DND-41 (cell line): ENCODE results near the gene VSIG1.

Experiments
- ATAC-seq: fragments of 200-7000 bp; cut with Tn5 transposase; 3 replicates; pipeline ENCODE4 v1.9.1; 2021; ENCODE audit warnings: low read depth; ENCODE audit not compliant: insufficient read depth
- DNase-seq: peaks from one replicate; pipeline ENCODE4 v3.0.0-alpha.2; 2020
- H2AFZ ChIP-seq: 2 replicates; pipeline ENCODE4 v1.6.0; 2012; ENCODE audit warnings: low read depth, low read length
- H3K27ac ChIP-seq: 2 replicates; pipeline ENCODE4 v1.5.1; 2012; ENCODE audit warnings: low read length, inconsistent platforms
- H3K27me3 ChIP-seq: fragments of 200-600 bp; sonication (generic); 2 replicates; pipeline ENCODE4 v1.6.0; 2012; ENCODE audit warnings: low read length, mild to moderate bottlenecking, inconsistent platforms; ENCODE audit not compliant: insufficient read depth, poor library complexity
- H3K36me3 ChIP-seq: 2 replicates; pipeline ENCODE4 v1.5.1; 2012; ENCODE audit warnings: low read length, inconsistent platforms; ENCODE audit not compliant: insufficient read depth
- H3K4me1 ChIP-seq: 2 replicates; pipeline ENCODE4 v1.5.1; 2012; ENCODE audit warnings: mild to moderate bottlenecking, low read length; ENCODE audit not compliant: insufficient read depth
- H3K4me2 ChIP-seq: 2 replicates; pipeline ENCODE4 v1.6.0; 2012; ENCODE audit warnings: mild to moderate bottlenecking, moderate library complexity, low read length, inconsistent platforms; ENCODE audit not compliant: insufficient read depth
- H3K4me3 ChIP-seq, 2 experiments: fragments of 200-600 bp in 1 of 2; shearing (Covaris generic) in 1 of 2; 2 replicates each; pipeline ENCODE4 v1.5.1; 2012 to 2016; ENCODE audit warnings: inconsistent platforms in 2 of 2, low read length in 2 of 2, mild to moderate bottlenecking in 2 of 2, low read depth in 1 of 2, moderate library complexity in 1 of 2
- H3K79me2 ChIP-seq: 2 replicates; pipeline ENCODE4 v1.6.0; 2012; ENCODE audit warnings: low read length, inconsistent platforms; ENCODE audit not compliant: insufficient read depth
- H3K9ac ChIP-seq: 2 replicates; pipeline ENCODE4 v1.6.0; 2012; ENCODE audit warnings: low read depth, mild to moderate bottlenecking, inconsistent platforms, low read length, moderate library complexity
- H3K9me3 ChIP-seq: 2 replicates; pipeline ENCODE4 v1.5.1; 2012; ENCODE audit warnings: low read length, moderate library complexity, mild to moderate bottlenecking, inconsistent platforms; ENCODE audit not compliant: insufficient read depth, severe bottlenecking
- H4K20me1 ChIP-seq: 2 replicates; pipeline ENCODE4 v1.6.0; 2012; ENCODE audit warnings: low read length; ENCODE audit not compliant: insufficient read depth
- EZH2 ChIP-seq: IDR thresholded peaks from 3 replicates; pipeline ENCODE4 v1.6.1; 2012; ENCODE audit warnings: borderline replicate concordance, low read depth, mild to moderate bottlenecking, moderate library complexity, low read length, inconsistent platforms; ENCODE audit not compliant: severe bottlenecking
- TF ChIP-seq, protein P1 (sequence below): IDR thresholded peaks from 2 replicates; pipeline ENCODE4 v1.5.1; 2012; ENCODE audit warnings: borderline replicate concordance, low read length, moderate library complexity, mild to moderate bottlenecking; ENCODE audit not compliant: poor library complexity, severe bottlenecking; ENCODE audit errors: extremely low read depth

Gene VSIG1

DNA sequence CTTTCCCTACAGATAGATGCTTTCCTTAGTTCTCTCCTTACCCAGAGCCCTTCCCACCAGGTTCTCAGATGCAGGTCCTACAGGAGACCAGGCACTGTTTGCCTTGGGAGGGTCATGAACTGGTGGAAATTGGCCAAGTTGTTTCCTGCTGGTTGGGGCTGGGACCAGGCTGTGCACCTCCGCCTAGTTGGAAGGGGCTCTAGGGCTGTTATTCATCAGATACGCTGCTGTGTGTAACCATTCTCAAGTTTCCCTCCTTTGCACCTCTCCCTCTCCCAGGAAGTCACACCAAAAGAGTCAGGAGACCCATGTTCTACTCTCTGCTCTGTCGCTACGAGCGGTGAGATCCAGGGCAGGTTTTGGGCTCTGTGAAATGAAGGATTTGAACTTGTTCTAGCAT, 11.9 kb upstream of the VSIG1 start:
- Histone ChIP-seq H3K36me3 (no peaks in the 10 kb centered on the region), H2AFZ (no peak overlapping the region), H3K9ac (no peak overlapping the region), H3K4me2 (no peak overlapping the region), H3K4me1 (no peaks in the 10 kb centered on the region), H4K20me1 (no peaks in the 10 kb centered on the region), H3K9me3 (no peaks in the 10 kb centered on the region), H3K4me3 (no peak overlapping the region), H3K79me2 (no peaks in the 10 kb centered on the region), H3K27me3 (no peaks in the 10 kb centered on the region), H3K27ac (no peak overlapping the region)
- DNase-seq (no peak), ATAC-seq (no peak)
- TF ChIP-seq, protein P1, sequence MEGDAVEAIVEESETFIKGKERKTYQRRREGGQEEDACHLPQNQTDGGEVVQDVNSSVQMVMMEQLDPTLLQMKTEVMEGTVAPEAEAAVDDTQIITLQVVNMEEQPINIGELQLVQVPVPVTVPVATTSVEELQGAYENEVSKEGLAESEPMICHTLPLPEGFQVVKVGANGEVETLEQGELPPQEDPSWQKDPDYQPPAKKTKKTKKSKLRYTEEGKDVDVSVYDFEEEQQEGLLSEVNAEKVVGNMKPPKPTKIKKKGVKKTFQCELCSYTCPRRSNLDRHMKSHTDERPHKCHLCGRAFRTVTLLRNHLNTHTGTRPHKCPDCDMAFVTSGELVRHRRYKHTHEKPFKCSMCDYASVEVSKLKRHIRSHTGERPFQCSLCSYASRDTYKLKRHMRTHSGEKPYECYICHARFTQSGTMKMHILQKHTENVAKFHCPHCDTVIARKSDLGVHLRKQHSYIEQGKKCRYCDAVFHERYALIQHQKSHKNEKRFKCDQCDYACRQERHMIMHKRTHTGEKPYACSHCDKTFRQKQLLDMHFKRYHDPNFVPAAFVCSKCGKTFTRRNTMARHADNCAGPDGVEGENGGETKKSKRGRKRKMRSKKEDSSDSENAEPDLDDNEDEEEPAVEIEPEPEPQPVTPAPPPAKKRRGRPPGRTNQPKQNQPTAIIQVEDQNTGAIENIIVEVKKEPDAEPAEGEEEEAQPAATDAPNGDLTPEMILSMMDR = no peak
- no peak for TF ChIP-seq EZH2

DNA sequence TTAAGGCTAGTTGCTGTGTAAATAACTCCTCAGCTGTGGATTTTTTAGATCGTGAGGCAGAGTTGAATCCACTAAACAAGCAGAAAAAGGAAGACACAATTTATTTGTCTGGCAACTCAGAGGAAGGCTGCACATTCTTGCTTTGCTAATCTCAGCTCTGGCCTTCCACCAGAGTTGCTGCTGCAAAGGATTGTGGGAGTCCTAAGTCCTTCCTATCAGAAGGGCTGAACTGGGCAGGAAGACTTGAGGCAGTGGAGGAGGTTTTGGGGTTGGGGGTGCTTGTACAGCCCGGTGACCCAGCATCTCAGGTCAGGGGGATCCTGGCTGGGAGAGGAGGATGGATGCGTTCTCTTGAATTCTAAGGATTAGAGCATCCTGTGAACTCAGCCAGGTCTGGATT, 11.0 kb upstream of the VSIG1 start:
- Histone ChIP-seq H3K9me3 (no peaks in the 10 kb centered on the region), H2AFZ (no peak overlapping the region), H3K27ac (no peak overlapping the region), H3K9ac (no peak overlapping the region), H3K4me1 (no peaks in the 10 kb centered on the region), H3K4me3 (no peak overlapping the region), H3K36me3 (no peaks in the 10 kb centered on the region), H3K79me2 (no peaks in the 10 kb centered on the region), H3K4me2 (no peak overlapping the region), H3K27me3 (no peaks in the 10 kb centered on the region), H4K20me1 (no peaks in the 10 kb centered on the region)
- no peak for DNase-seq
- TF ChIP-seq, protein P1 = no peak
- no peak for TF ChIP-seq EZH2
- no peak for ATAC-seq

DNA sequence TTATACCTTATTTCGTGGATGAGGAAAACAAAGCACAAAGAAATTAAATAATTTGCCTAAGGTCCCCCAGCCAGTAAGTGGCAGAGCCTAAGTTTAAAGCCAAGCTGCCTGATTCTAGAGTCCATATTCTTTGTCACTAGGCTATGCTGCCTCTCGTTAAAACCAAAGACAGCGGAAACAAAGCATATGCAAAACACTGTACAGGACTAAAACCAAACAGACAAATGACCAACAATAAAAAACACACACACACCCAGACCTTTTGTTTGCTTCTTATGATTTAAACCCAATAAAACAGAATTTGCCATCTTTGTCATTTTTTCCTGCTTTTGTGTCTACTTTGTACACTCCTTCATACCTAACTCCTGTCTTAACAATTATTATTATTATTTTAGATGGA, 10.1 kb upstream of the VSIG1 start:
- no peak overlapping the region for H2AFZ ChIP-seq
- no peak overlapping the region for H3K9ac ChIP-seq
- ATAC-seq (no peak), DNase-seq (no peak)
- TF ChIP-seq EZH2 = no peak
- TF ChIP-seq, protein P1 = no peak
- no peak overlapping the region for H3K4me2 ChIP-seq
- H3K36me3 ChIP-seq = no peaks in the 10 kb centered on the region
- H3K27ac ChIP-seq = no peak overlapping the region
- no peaks in the 10 kb centered on the region for H3K9me3 ChIP-seq
- no peaks in the 10 kb centered on the region for H3K79me2 ChIP-seq
- no peak overlapping the region for H3K4me3 ChIP-seq
- no peaks in the 10 kb centered on the region for H3K4me1 ChIP-seq
- no peaks in the 10 kb centered on the region for H4K20me1 ChIP-seq
- H3K27me3 ChIP-seq = no peaks in the 10 kb centered on the region

DNA sequence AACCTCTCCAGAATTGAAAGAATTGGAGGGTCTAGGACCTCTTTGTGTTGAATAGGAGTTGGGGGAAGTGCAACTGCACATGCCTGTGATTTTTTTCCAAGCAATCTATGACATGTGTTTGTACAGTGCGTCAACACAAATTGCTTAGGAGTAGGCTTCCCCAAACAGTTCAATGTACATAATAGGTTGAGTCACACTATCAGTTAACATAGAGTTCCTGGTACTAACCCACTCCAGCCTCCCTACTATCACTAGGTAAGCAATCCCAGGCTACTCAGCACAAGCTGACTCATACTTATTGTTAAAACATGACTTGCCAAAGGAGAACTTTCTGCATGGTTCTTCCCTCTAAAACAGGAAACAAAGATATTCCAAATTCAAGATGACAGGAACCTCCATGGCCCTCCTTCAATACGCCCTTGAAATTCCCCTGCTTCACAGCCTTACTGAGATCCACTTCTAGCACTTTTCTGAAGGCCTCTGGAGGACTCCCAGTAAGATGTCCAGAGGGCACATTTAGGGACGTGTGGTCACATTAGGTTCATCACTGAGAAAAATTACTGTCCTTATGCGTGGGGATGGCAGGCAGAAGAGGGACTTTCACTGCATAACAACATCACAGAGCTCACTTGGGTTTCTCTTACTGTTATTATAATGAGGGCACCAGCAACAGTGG, 8.4 kb upstream of the VSIG1 start:
- no peak overlapping the region for H2AFZ ChIP-seq

More for the DNA sequence above, 8.4 kb upstream of the VSIG1 start:
- no peaks in the 10 kb centered on the region for H3K9me3 ChIP-seq
- ATAC-seq (no peak), DNase-seq (no peak)
- H3K79me2 ChIP-seq = no peaks in the 10 kb centered on the region
- no peak overlapping the region for H3K27ac ChIP-seq
- H3K27me3 ChIP-seq = no peaks in the 10 kb centered on the region
- no peaks in the 10 kb centered on the region for H4K20me1 ChIP-seq
- no peak overlapping the region for H3K9ac ChIP-seq
- H3K4me2 ChIP-seq = no peak overlapping the region
- H3K36me3 ChIP-seq = no peaks in the 10 kb centered on the region
- no peak overlapping the region for H3K4me3 ChIP-seq
- TF ChIP-seq, protein P1 = no peak
- no peak for TF ChIP-seq EZH2
- H3K4me1 ChIP-seq = no peaks in the 10 kb centered on the region
